ENCODE measurements around the gene GLIS1.

Gene GLIS1

DNA sequence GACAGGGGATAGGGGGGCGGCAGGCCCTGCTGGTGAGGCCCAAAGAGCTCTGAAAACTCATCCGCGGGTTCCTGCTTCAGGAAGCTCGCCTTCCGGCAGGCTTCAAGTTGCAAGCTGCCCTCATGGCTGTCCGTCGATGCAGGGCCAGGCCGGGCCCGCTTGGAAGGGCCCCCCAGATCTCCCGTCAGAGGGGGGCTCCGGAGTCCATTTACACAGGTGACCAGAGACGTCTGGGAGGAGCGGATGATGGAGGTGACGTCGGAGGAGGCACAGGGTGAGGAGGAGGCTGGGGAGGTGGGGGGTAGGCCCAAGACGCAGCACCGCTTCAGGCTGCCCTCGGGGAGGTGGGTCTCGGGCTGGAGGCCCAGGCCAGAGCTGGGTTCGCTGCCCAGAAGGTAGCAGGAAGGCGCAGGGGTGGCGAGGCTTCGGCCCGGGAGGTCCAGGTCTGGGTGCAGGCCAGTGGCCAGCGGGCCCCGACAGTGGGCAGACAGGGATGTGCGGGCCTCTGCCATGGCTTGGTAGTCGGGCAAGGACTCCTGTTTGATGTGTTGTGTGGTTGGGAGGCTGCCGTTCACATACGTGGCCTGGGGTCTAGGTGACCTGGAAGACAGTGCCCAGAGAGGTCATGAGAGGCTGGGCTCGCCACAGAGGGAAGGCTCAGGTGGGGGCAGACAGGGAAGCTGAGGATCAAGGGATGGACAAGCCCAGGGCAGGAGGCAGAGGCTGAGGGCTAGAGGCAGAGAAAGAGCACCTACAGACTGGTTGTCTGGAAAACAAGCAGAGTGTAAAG is 144.4 kb downstream of the GLIS1 start:
- H3K9me3 ChIP-seq (ENCODE audit: low read depth, low read length): no peaks in the 10 kb centered on the region
- DNase-seq (ENCODE audit: low read depth, low spot score): no peak
- no peak overlapping the region for H3K27ac ChIP-seq

DNA sequence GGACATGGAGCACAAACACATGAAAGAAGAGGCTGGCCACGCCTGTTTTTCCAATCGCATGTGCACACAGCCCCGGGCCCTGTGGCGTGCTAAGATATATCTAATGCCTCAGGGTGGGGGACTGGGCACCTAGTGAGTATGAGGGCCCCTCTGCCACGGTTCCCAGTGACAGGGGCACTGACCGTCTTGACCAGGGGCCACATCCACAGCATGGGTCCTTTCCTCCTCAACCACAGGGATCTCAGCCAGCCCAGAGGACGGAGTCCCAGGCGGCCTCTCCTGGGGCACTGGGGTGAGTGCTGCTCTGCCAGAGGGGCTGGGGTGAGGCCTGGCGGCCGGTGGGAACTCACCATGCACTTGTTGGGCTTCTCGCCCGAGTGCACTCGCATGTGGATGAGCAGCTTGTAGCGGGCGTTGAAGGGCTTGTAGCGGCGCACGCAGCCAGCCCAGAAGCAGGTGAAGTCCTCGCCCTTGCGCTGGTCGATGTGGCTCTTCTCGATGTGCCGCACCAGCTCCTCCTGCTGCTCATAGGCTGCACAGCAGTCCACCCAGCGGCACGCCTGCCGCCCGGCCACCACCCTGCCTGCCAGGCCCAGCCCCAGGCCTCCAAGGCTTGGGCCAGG is 145.1 kb downstream of the GLIS1 start:
- Histone ChIP-seq H3K36me3 (ENCODE audit: insufficient read depth, low read length) (no peaks in the 10 kb centered on the region), H3K9ac (ENCODE audit: insufficient read length) (no peak overlapping the region), H3K9me3 (ENCODE audit: low read depth, low read length) (no peaks in the 10 kb centered on the region), H3K27ac (no peak overlapping the region), H3K4me3 (no peak overlapping the region)
- TF ChIP-seq FOXP2 (optimal IDR thresholded peaks at IDR 0.05; ENCODE audit: control extremely low read depth, extremely low read length, insufficient read depth) (no peak), EZH2 (IDR thresholded peaks at IDR 0.05) (no peak)
- DNase-seq (ENCODE audit: low read depth, low spot score): no peak

More for the DNA sequence above, 144.4 kb downstream of the GLIS1 start:
- Histone ChIP-seq H3K9ac (ENCODE audit: insufficient read length) (no peak overlapping the region), H3K36me3 (ENCODE audit: insufficient read depth, low read length) (no peaks in the 10 kb centered on the region), H3K4me3 (no peak overlapping the region)
- TF ChIP-seq FOXP2 (optimal IDR thresholded peaks at IDR 0.05; ENCODE audit: control extremely low read depth, extremely low read length, insufficient read depth) (no peak), POLR2AphosphoS5 (IDR thresholded peaks at IDR 0.05; ENCODE audit: borderline replicate concordance, low read depth, low read length) (no peak), EZH2 (IDR thresholded peaks at IDR 0.05) (no peak)

DNA sequence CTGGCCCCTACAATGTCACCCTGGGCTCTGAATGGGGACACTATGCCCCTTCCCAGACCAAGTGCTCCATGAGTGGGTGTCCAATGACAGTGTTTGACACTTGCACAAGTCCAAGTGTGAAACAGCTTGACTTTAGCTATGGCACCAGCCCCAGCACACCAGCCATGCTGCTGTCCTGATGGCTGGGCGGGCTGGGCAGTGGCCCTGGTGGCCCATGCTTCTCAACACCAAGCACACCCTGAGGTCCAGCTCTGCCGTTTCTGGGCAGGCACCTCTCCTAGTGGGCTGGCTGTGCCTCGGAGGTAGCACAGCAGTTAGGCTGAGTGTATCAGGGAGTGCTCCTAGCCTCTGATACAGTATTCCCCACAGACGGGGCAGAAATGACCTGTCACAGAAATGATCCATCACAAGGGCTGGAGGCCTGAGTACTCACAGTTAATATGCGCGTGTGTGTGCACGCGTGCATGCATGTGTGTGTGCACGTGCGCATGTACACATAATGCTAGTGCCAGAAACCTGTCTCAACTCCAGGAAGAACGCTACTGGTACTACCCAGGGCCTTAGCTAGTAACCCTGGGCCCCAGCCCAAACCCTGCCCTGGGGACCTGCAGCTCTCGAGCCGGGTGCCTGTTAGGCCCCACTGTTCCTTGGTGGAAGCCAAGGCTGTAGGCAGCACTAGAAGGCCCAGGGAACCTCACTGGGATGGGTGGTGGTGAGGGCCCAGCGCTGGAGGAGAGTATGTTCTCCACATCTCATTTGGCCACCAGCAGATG is 145.8 kb downstream of the GLIS1 start:
- no peak for DNase-seq (ENCODE audit: low read depth, low spot score)
- Histone ChIP-seq H3K36me3 (ENCODE audit: insufficient read depth, low read length) (no peaks in the 10 kb centered on the region), H3K4me3 (no peak overlapping the region), H3K9me3 (ENCODE audit: low read depth, low read length) (no peaks in the 10 kb centered on the region), H3K9ac (ENCODE audit: insufficient read length) (no peak overlapping the region), H3K27ac (no peak overlapping the region)
- no peak for TF ChIP-seq EZH2 (IDR thresholded peaks at IDR 0.05)
- TF ChIP-seq POLR2AphosphoS5 (IDR thresholded peaks at IDR 0.05; ENCODE audit: borderline replicate concordance, low read depth, low read length): no peak
- no peak for TF ChIP-seq FOXP2 (optimal IDR thresholded peaks at IDR 0.05; ENCODE audit: control extremely low read depth, extremely low read length, insufficient read depth)

DNA sequence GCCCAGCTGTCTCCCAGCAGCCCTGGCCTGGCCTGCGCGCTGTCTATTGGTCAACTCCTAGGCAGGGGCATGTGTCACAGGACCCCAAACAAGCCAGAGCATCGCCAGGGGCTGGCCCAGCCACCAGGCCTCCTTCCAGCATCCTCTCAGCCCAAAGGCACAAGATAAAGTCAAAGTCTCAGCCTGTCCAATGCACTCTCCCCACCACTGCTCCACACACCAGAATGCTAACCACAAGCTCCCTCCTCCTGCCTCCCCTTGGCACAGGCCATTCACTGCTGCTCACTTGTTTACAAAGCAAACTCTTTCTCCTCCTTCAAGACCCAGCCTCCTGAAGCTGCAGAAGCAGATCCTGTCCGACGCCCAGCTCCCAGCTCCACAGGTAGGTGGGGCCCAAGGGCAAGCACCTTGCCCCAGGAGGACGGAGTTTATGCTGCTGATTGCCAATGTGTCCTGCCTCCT is 146.4 kb downstream of the GLIS1 start:
- H3K27ac ChIP-seq: no peak overlapping the region
- DNase-seq (ENCODE audit: low read depth, low spot score): no peak
- no peaks in the 10 kb centered on the region for H3K36me3 ChIP-seq (ENCODE audit: insufficient read depth, low read length)
- no peaks in the 10 kb centered on the region for H3K9me3 ChIP-seq (ENCODE audit: low read depth, low read length)
- TF ChIP-seq FOXP2 (optimal IDR thresholded peaks at IDR 0.05; ENCODE audit: control extremely low read depth, extremely low read length, insufficient read depth) (no peak), EZH2 (IDR thresholded peaks at IDR 0.05) (no peak), POLR2AphosphoS5 (IDR thresholded peaks at IDR 0.05; ENCODE audit: borderline replicate concordance, low read depth, low read length) (no peak)
- H3K4me3 ChIP-seq: no peak overlapping the region
- H3K9ac ChIP-seq (ENCODE audit: insufficient read length): no peak overlapping the region

DNA sequence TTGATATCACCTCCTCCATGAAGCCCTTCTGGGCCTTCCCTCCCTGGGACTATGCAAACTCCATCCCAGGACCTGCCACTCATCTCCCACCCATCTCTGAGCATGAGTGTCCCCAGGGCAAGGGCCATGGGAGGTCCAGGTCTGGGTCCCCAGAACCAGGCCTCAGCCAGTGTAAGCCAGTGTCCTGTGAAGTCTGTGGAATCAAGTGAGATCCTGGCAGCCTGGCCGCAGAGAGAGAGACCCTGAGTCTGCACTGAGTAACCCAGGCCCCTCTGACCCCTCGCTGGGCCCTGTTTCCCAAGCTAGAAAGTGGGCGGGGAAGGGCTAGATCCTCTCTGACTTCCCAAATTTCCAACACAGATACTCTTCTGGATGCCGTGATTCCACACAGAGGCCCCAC is 147.0 kb downstream of the GLIS1 start:
- TF ChIP-seq EZH2 (IDR thresholded peaks at IDR 0.05) (no peak), FOXP2 (optimal IDR thresholded peaks at IDR 0.05; ENCODE audit: control extremely low read depth, extremely low read length, insufficient read depth) (no peak), POLR2AphosphoS5 (IDR thresholded peaks at IDR 0.05; ENCODE audit: borderline replicate concordance, low read depth, low read length) (no peak)
- no peak for DNase-seq (ENCODE audit: low read depth, low spot score)
- no peak overlapping the region for H3K9ac ChIP-seq (ENCODE audit: insufficient read length)

DNA sequence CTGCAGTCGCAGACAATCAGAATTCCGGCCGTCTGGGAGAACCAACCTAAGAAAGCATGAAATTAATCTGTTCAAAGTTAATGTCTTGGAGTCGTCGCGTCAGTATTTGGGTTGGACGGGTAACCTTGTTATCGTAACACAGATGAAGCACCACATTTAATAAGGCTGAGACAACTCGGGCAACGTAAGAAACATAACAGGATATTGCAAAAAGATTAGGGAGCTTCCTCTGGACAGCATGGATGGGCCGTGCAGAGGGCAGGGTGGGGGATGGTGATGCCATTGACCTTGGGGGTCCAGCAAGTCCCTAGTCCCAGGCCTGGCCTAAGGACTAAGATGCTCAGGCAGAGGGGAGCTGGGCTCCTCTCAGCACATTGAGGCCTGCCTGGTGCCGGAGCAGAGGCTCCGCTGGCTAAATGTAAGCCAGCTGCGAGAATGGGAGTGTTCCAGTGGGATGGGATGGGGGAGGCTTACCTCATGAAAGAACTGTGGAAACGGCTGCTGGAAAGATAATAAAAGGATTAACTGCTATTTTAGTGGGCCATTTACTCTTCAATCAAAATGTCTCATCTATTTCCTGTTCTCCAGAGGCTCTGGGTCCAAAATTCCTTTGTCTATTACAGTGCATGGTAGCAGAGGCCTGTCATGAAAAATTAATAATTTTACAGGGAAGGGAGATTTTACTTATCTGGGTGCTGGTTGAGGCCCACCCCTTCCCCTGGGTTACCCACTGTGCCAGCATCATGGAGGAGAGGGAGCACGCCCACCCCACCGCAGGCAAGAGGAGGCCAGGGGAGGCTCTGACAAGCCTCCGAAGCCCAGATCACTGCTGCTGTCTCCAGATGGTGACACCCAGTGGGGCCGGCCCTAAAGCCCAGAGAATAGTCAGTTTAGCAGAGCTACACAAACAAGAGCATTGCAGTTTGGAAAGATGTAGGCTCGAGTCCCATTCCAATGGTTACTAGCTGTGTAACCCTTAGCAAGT is 148.1 kb downstream of the GLIS1 start:
- Histone ChIP-seq H3K4me3 (no peak overlapping the region), H3K27ac (peak overlapping the region; percentile 21; the same call in 1 of the 2 replicates), H3K36me3 (ENCODE audit: insufficient read depth, low read length) (no peaks in the 10 kb centered on the region), H3K9ac (ENCODE audit: insufficient read length) (no peak overlapping the region), H3K9me3 (ENCODE audit: low read depth, low read length) (no peaks in the 10 kb centered on the region)
- no peak for TF ChIP-seq EZH2 (IDR thresholded peaks at IDR 0.05)
- DNase-seq (ENCODE audit: low read depth, low spot score): no peak

More for the DNA sequence above, 147.0 kb downstream of the GLIS1 start:
- no peak overlapping the region for H3K27ac ChIP-seq
- no peaks in the 10 kb centered on the region for H3K9me3 ChIP-seq (ENCODE audit: low read depth, low read length)
- H3K4me3 ChIP-seq: no peak overlapping the region
- H3K36me3 ChIP-seq (ENCODE audit: insufficient read depth, low read length): no peaks in the 10 kb centered on the region

DNA sequence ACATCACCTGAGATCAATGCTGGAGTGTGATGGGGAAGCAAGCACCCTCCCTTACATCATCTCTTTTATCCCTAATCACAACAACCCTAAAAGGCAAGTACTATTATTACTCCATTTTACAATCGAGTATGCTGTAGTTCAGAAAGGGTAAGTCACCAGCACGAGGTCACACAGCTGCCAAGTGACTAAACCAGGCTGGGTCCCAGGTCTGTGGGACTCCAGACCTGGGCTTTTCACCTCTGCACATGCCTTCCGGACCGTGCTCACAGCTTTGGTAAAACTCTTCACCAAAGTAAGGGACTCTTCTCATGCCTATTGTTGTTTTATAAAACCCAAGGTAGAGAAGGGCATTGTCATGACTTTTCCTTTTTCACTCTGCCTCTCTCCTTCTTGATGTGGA is 148.9 kb downstream of the GLIS1 start:
- Histone ChIP-seq H3K27ac (no peak overlapping the region), H3K9ac (ENCODE audit: insufficient read length) (no peak overlapping the region), H3K4me3 (no peak overlapping the region), H3K9me3 (ENCODE audit: low read depth, low read length) (no peaks in the 10 kb centered on the region), H3K36me3 (ENCODE audit: insufficient read depth, low read length) (no peaks in the 10 kb centered on the region)
- no peak for DNase-seq (ENCODE audit: low read depth, low spot score)
- TF ChIP-seq POLR2AphosphoS5 (IDR thresholded peaks at IDR 0.05; ENCODE audit: borderline replicate concordance, low read depth, low read length) (no peak), FOXP2 (optimal IDR thresholded peaks at IDR 0.05; ENCODE audit: control extremely low read depth, extremely low read length, insufficient read depth) (no peak), EZH2 (IDR thresholded peaks at IDR 0.05) (no peak)

All from SK-N-MC (cell line).